Measurements from ENCODE around the gene C1orf56. TPM values are rescaled to one million over a fixed set of nuclear protein-coding genes. Genes with fewer than 3 reads are reported as not detected.
"Not testable (repeated sequence)": the region's sequence is repeated elsewhere in the genome, so short reads cannot be mapped to it uniquely, and the experiment has no call there.

The C1orf56 gene
- polyA plus RNA-seq, 4 donors: 9.0 to 14.8 (median 10.2) TPM

DNA sequence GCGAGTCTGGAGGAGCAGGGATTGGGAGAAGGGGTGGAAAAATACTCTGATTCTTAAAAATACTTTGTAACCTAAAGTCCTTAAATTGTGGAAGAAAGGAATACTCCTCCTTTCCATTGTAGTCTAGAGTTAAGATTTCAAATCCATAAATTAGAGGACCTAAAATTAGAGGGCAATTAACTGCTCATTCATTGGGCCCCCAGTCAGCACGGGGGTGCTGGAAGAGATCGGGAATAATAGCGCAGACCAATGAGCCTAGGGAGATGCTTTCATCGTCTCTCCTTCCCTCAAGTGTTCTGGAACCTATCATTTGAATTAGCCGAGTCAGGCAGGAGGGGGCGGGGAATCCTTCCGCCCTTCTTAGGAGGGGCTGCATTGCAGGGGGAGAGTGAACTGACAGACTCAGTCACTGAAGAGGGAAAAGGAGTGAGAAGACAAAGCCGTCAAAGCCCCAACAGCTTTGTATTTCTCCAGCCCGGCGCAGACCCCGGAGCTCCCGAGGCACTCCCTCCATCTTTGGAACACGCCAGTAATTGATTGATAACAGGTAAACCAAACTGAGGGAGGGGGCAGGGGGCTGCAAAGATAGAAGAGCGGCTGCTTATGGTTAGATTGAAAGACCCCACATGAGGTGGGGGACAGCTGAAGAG lies 12.6 kb downstream of the C1orf56 start, which contains the start of gene MLLT11:
MLLT11 (plus strand) TSS at position 391 of the 650 bp plus-strand sequence. CDS start 6,828 bp downstream, outside the sequence.
- peak; percentile 69 to 84 (median 79) for DNase-seq (ENCODE audit: low read depth in 4 of 4, low spot score in 2 of 4)

DNA sequence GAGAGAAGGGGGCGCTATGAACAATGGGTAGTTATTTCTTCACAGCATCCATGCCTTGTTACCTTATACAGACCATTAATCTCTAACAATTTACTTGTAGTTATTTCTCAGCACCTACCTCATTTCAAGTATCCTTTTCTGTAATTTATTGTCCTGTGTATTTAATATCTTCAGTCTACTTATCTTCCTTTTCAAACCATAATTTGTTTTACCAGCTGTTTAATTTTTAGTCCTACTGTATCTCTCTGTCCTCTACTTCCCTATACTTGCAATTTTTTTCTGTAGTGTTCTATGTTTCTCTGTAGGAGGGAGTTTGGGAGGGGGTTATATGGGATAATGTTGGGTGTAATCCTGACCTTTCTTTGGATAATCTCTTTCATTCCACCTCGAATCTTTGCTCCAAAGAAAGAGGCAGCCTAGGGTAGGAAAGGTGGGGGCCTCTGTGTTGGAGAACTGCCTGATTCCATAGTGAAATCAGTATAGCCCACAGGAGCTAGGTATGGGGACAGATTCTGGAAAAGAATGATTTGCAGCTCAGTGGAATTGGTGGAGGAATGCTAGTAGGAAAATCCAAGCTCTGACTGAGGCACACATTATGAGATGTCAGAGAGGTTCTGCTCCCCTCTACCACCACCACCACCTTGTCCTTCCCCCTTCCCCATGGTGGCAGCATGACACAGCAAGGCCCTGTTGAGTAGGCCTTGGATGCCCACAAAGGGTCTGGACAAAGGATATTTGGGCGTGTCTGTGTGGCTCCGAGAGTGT lies 13.3 kb downstream of the C1orf56 start:
- DNase-seq (ENCODE audit: low read depth in 4 of 4, low spot score in 2 of 4): no peak

GRCh38 chr1:151061704-151062103 lies 14.2 kb downstream of the C1orf56 start:
- DNase-seq (ENCODE audit: low read depth in 4 of 4, low spot score in 2 of 4): no peak

DNA sequence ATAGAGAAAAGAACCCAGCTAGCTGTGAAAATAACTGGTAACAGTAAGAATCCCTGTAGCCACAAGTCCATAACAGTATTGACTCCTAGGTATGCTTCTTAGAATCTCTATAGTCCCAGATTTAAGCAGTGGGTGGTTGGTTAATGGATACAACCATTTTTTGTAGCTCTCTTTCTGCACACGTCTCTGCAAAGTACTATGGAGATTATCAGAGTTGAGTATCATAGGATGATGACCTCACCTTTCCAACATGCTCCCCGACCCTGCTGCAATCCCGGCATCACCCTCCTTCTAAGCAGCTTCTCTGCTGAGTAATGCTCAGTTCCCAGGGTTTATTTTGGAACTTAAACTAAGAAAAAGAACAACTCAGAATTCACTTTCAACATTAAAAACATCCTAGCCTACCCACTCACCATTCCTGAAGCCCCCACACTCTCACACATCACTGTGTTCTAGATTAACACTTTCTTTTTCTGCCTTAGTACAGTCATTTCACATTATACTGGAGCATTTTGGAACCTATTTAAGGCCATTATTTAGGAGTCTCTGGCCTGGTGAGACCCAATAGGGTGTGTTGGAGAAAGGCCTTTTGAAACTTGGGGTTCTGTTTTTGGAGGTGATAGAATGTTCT lies 15.3 kb downstream of the C1orf56 start:
- no peak for DNase-seq (ENCODE audit: low read depth in 4 of 4, low spot score in 2 of 4)

GRCh38 chr1:151065089-151065645 lies 17.6 kb downstream of the C1orf56 start:
- no peak for DNase-seq (ENCODE audit: low read depth in 4 of 4, low spot score in 2 of 4)

GRCh38 chr1:151067185-151067584 lies 19.6 kb downstream of the C1orf56 start:
- DNase-seq (ENCODE audit: low read depth in 4 of 4, low spot score in 2 of 4): no peak

GRCh38 chr1:151069103-151069486 lies 21.5 kb downstream of the C1orf56 start:
- DNase-seq (ENCODE audit: low read depth in 4 of 4, low spot score in 2 of 4): no peak

GRCh38 chr1:151070474-151071276 lies 23.1 kb downstream of the C1orf56 start, which contains the start of gene GABPB2:
GABPB2 (plus strand) TSS chr1:151070761; CDS start chr1:151088190, 17,429 bp downstream.
- peak; percentile 88 to 99 (median 90) for DNase-seq (ENCODE audit: low read depth in 4 of 4, low spot score in 2 of 4)

- no peak for DNase-seq (ENCODE audit: low read depth in 4 of 4, low spot score in 2 of 4)
These were observed 24.7 kb downstream of the C1orf56 start for GRCh38 chr1:151072224-151072623.

GRCh38 chr1:151085953-151086559 lies 38.5 kb downstream of the C1orf56 start:
- no peak for DNase-seq (ENCODE audit: low read depth in 4 of 4, low spot score in 2 of 4)

DNA sequence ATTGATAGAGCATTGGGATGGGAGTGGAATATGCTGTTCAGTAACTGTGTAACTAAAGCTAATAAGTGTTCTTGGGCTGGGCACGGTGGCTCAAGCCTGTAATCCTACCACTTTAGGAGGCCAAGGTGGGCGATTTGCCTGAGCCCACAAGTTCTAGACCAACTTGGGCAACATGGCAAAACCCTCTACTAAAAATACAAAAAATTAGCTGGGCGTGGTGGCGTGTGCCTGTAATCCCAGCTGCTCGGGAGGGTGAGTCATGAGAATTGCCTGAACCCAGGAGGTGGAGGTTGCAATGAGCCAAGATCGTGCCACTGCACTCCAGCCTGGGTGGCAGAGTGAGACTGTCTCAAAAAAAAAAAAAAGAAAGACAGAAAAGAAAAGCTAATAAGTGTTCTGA lies 49.9 kb downstream of the C1orf56 start:
- not testable (repeated sequence) for DNase-seq (ENCODE audit: low read depth in 4 of 4, low spot score in 2 of 4)

GRCh38 chr1:151098126-151098525 lies 50.6 kb downstream of the C1orf56 start:
- no peak for DNase-seq (ENCODE audit: low read depth in 4 of 4, low spot score in 2 of 4)

Other genes with a start within 250 kb of the C1orf56 start
- 10 to 100 TPM; 20.0 to 30.7 (median 29.8) TPM for gene CTSK, start 239.5 kb upstream of the C1orf56 start, polyA plus RNA-seq (ENCODE audit: insufficient read length in 4 of 4)
- 10 to 100 TPM; 54.2 to 63.1 (median 59.1) TPM for gene ARNT, start 171.2 kb upstream of the C1orf56 start, polyA plus RNA-seq (ENCODE audit: insufficient read length in 4 of 4)
- gene CTXND2, start 160.6 kb upstream of the C1orf56 start, polyA plus RNA-seq (ENCODE audit: insufficient read length in 4 of 4): under 1 TPM in 2 of 4 donors, not detected in 2; 0.11 to 0.16 TPM
- gene SETDB1, start 121.4 kb upstream of the C1orf56 start, polyA plus RNA-seq (ENCODE audit: insufficient read length in 4 of 4): 10 to 100 TPM; 57.6 to 94.5 (median 80.2) TPM
- 100 to 1,000 TPM; 275 to 297 (median 293) TPM for gene CERS2, start 72.9 kb upstream of the C1orf56 start, polyA plus RNA-seq (ENCODE audit: insufficient read length in 4 of 4)
- 10 to 100 TPM; 12.3 to 18.6 (median 15.7) TPM for gene ANXA9, start 65.5 kb upstream of the C1orf56 start, polyA plus RNA-seq (ENCODE audit: insufficient read length in 4 of 4)
- gene MINDY1, start 40.8 kb upstream of the C1orf56 start, polyA plus RNA-seq (ENCODE audit: insufficient read length in 4 of 4): 10 to 100 TPM; 38.1 to 59.4 (median 46.7) TPM
- 10 to 100 TPM; 40.6 to 47.9 (median 43.7) TPM for gene PRUNE1, start 39.3 kb upstream of the C1orf56 start, polyA plus RNA-seq (ENCODE audit: insufficient read length in 4 of 4)
- gene BNIPL, start 11.2 kb upstream of the C1orf56 start, polyA plus RNA-seq (ENCODE audit: insufficient read length in 4 of 4): 1 to 10 TPM; 1.3 to 5.2 (median 2.7) TPM
- 10 to 100 TPM; 60.1 to 86.6 (median 80.3) TPM for gene CDC42SE1, start 11.9 kb downstream of the C1orf56 start, polyA plus RNA-seq (ENCODE audit: insufficient read length in 4 of 4)
- gene MLLT11, start 12.6 kb downstream of the C1orf56 start, polyA plus RNA-seq (ENCODE audit: insufficient read length in 4 of 4): 10 to 100 TPM; 24.0 to 26.1 (median 24.6) TPM
- 10 to 100 TPM in 3 of 4 donors, 1 to 10 TPM in 1; 9.6 to 14.9 (median 11.6) TPM for gene GABPB2, start 23.0 kb downstream of the C1orf56 start, polyA plus RNA-seq (ENCODE audit: insufficient read length in 4 of 4)
- 10 to 100 TPM; 22.4 to 34.6 (median 28.6) TPM for gene SEMA6C, start 98.9 kb downstream of the C1orf56 start, polyA plus RNA-seq (ENCODE audit: insufficient read length in 4 of 4)
- 1 to 10 TPM; 1.2 to 2.2 (median 1.3) TPM for gene TNFAIP8L2, start 108.9 kb downstream of the C1orf56 start, polyA plus RNA-seq (ENCODE audit: insufficient read length in 4 of 4)
- 10 to 100 TPM; 15.6 to 19.7 (median 16.8) TPM for gene LYSMD1, start 118.2 kb downstream of the C1orf56 start, polyA plus RNA-seq (ENCODE audit: insufficient read length in 4 of 4)
- gene SCNM1, start 118.4 kb downstream of the C1orf56 start, polyA plus RNA-seq (ENCODE audit: insufficient read length in 4 of 4): 10 to 100 TPM; 35.1 to 42.5 (median 41.1) TPM
- 1 to 10 TPM in 3 of 4 donors, under 1 TPM in 1; 0.75 to 1.5 (median 1.2) TPM for gene TMOD4, start 128.2 kb downstream of the C1orf56 start, polyA plus RNA-seq (ENCODE audit: insufficient read length in 4 of 4)
- 10 to 100 TPM; 66.6 to 74.2 (median 71.6) TPM for gene VPS72, start 142.4 kb downstream of the C1orf56 start, polyA plus RNA-seq (ENCODE audit: insufficient read length in 4 of 4)
- gene PIP5K1A, start 150.8 kb downstream of the C1orf56 start, polyA plus RNA-seq (ENCODE audit: insufficient read length in 4 of 4): 10 to 100 TPM; 51.5 to 76.7 (median 70.4) TPM
- gene PSMD4, start 207.0 kb downstream of the C1orf56 start, polyA plus RNA-seq (ENCODE audit: insufficient read length in 4 of 4): 100 to 1,000 TPM; 162 to 171 (median 168) TPM
- gene ZNF687, start 234.5 kb downstream of the C1orf56 start, polyA plus RNA-seq (ENCODE audit: insufficient read length in 4 of 4): 10 to 100 TPM; 21.6 to 30.0 (median 26.4) TPM